ENCODE measurements around the gene ABI2. TPM values are rescaled to one million over a fixed set of nuclear protein-coding genes. Genes with fewer than 3 reads are reported as not detected.

Gene ABI2
- total and polyA plus RNA-seq, 2 of the 4 experiments (the other 2 are of a cell fraction), result 35.7 to 54.0 TPM

DNA sequence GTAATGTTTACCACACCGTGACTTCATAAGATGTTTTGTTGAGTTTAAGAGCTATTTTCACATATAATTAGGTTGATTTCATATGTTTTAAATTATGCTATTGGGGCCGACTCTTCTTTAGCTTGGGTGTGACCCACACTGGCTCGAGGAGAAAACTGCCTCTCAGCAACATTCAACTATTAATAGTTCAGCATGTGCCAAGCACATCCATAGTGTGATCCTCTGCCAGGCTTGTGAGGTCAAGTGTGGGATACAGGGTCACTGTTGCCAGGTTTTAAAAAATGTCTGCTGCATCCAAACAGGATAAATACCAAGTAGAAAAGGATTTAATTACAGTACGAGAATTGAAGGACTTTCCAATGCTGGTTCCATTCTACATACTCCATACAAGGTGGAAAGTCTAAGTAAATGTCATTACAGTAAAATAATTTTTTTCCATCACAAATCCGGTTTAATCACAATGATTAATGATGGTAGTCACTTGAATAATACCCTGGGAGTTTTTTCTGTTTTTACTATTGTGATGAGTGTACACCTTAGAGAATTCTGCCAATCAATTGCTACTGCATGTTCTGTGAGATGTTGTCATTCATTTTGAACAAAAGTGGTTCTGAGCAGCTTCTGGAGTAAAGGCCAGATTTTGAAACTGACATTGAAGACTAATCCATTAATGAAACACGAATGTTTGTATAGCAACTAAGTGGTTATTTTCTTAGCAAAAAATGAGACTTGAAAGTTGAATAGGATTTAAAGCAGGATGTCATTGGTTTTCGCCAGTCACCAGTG lies 84.5 kb downstream of the ABI2 start (continued):
- TF ChIP-seq SMC3 (IDR thresholded peaks at IDR 0.05; ENCODE audit: low read depth, low read length), result no peak

DNA sequence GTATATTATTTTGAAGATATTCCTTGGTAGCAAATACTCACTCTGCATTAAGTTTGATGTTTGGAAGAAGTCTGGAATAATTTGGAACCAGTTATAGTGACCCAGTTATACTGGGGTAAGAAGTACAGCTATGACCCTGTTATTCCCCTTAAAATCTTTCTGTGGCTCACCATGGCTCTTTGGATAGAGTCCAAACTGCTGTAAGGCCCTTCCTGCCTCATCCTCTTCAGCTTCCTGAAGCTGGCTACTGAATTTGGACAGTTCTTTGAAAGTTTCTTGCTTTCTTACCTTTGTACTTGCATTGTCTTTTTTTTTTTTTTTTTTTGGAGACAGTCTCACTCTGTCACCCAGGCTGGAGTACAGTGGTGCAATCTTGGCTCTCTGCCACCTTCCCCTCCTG lies 85.6 kb downstream of the ABI2 start:
- Histone ChIP-seq H2AK9ac (replicated peaks; ENCODE audit: low read depth, low read length, poor library complexity) (no peak overlapping the region), H3K36me3 (ENCODE audit: control insufficient read depth, insufficient read depth, low read length) (peaks cover 12% of the 10 kb centered on the region), H3K27me3 (ENCODE audit: control insufficient read depth, insufficient read depth, low read length) (no peaks in the 10 kb centered on the region), H3K9me3 (ENCODE audit: control insufficient read depth, insufficient read depth, low read length) (peaks cover 4% of the 10 kb centered on the region; the same call in 1 of the 2 replicates), H4K8ac (ENCODE audit: low read depth in 2 of 2, low read length in 2 of 2) (no peak overlapping the region), H2BK15ac (ENCODE audit: low read depth, low read length) (no peak overlapping the region), H2AFZ (replicated peaks; ENCODE audit: low read length, poor library complexity) (no peak overlapping the region), H3K23ac (ENCODE audit: low read depth, low read length) (no peak overlapping the region), H3K4ac (ENCODE audit: low read depth, low read length) (no peak overlapping the region), H2BK120ac (ENCODE audit: low read depth, low read length) (no peak overlapping the region), H3K9ac (ENCODE audit: low read depth, low read length) (no peak overlapping the region), H3K4me3 (ENCODE audit: insufficient read depth, low read depth, low read length) (no peak overlapping the region), H3K27ac (ENCODE audit: insufficient read depth, low read length) (no peak overlapping the region), H3K14ac (replicated peaks; ENCODE audit: low read depth, low read length) (no peak overlapping the region), H3K79me1 (ENCODE audit: low read depth in 1 of 2, low read length in 2 of 2) (peaks cover 8 to 13% of the 10 kb centered on the region in 2 experiments; a peak in 2 of 4 replicates), H2AK5ac (ENCODE audit: low read depth, low read length) (no peak overlapping the region), H3K18ac (ENCODE audit: low read depth, low read length) (no peak overlapping the region), H4K20me1 (ENCODE audit: insufficient read depth, low read length) (no peaks in the 10 kb centered on the region), H3K56ac (ENCODE audit: extremely low read depth, insufficient read depth, low read length) (no peak overlapping the region), H2BK5ac (ENCODE audit: low read depth, low read length, poor library complexity, severe bottlenecking) (no peak overlapping the region), H4K5ac (ENCODE audit: low read depth, low read length) (no peak overlapping the region), H2BK20ac (ENCODE audit: low read depth, low read length) (no peak overlapping the region), H3K9me1 (ENCODE audit: insufficient read depth, low read length) (0 out of 2 replicates have a peak, but pooled peaks cover 2% of the 10 kb centered on the region), H3K4me1 (ENCODE audit: control insufficient read depth, insufficient read depth, low read length) (no peaks in the 10 kb centered on the region), H3K4me2 (ENCODE audit: low read depth, low read length) (no peak overlapping the region), H4K91ac (ENCODE audit: insufficient read depth, low read depth, low read length) (no peak overlapping the region)
- DNase-seq, result no peak
- dilution Hi-C loops (cut with HindIII; ENCODE audit: low sequenced_read_pairs, unreplicated experiment) (no loop called here), intact Hi-C loops (cut with micrococcal nuclease) (no loop called here), in situ Hi-C loops (cut with MboI; ENCODE audit: low sequenced_read_pairs) (no loop called here)
- no TSS peak for BruUV-seq (replicated peaks)
- TF ChIP-seq, protein P1, sequence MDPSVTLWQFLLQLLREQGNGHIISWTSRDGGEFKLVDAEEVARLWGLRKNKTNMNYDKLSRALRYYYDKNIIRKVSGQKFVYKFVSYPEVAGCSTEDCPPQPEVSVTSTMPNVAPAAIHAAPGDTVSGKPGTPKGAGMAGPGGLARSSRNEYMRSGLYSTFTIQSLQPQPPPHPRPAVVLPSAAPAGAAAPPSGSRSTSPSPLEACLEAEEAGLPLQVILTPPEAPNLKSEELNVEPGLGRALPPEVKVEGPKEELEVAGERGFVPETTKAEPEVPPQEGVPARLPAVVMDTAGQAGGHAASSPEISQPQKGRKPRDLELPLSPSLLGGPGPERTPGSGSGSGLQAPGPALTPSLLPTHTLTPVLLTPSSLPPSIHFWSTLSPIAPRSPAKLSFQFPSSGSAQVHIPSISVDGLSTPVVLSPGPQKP (IDR thresholded peaks at IDR 0.05; ENCODE audit: borderline replicate concordance, low read depth, low read length), result no peak
- no peak for TF ChIP-seq BHLHE40 (IDR thresholded peaks at IDR 0.05; ENCODE audit: low read depth, low read length)
- TF ChIP-seq, protein P2, sequence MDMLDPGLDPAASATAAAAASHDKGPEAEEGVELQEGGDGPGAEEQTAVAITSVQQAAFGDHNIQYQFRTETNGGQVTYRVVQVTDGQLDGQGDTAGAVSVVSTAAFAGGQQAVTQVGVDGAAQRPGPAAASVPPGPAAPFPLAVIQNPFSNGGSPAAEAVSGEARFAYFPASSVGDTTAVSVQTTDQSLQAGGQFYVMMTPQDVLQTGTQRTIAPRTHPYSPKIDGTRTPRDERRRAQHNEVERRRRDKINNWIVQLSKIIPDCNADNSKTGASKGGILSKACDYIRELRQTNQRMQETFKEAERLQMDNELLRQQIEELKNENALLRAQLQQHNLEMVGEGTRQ (IDR thresholded peaks at IDR 0.05; ENCODE audit: low read depth, low read length), result no peak
- no peak for TF ChIP-seq FOS (IDR thresholded peaks at IDR 0.05; ENCODE audit: low read depth, low read length)
- TF ChIP-seq CEBPB (IDR thresholded peaks at IDR 0.05; ENCODE audit: low read depth, low read length), result no peak
- no peak for TF ChIP-seq MXI1 (IDR thresholded peaks at IDR 0.05; ENCODE audit: borderline replicate concordance, low read depth, low read length)
- TF ChIP-seq CHD1 (IDR thresholded peaks at IDR 0.05; ENCODE audit: low read depth, low read length), result no peak
- no peak for TF ChIP-seq MAFK (IDR thresholded peaks at IDR 0.05; ENCODE audit: low read depth, low read length)
- no peak for TF ChIP-seq RFX5 (IDR thresholded peaks at IDR 0.05; ENCODE audit: low read depth, low read length)
- TF ChIP-seq RCOR1 (IDR thresholded peaks at IDR 0.05; ENCODE audit: insufficient replicate concordance, low read length), result no peak
- TF ChIP-seq POLR2A (IDR thresholded peaks at IDR 0.05; ENCODE audit: low read depth, low read length), result no peak
- ChIA-PET POLR2A (ENCODE audit: unreplicated experiment) (interaction anchor here (0.6 kb wide), 1 partner anchor 18 kb away, joined by 3 read pairs; no protein-coding TSS in a partner anchor), CTCF (no interaction called here)
- ATAC-seq (ENCODE audit: low read depth), result no peak
